Measurements from ENCODE around the gene PIEZO2. TPM values are rescaled to one million over a fixed set of nuclear protein-coding genes. Genes with fewer than 3 reads are reported as not detected.

The PIEZO2 gene
- total RNA-seq, 3 donors from 2014 or later (not counting 1 experiment from before 2014, with no cell fraction given), result not detected

DNA sequence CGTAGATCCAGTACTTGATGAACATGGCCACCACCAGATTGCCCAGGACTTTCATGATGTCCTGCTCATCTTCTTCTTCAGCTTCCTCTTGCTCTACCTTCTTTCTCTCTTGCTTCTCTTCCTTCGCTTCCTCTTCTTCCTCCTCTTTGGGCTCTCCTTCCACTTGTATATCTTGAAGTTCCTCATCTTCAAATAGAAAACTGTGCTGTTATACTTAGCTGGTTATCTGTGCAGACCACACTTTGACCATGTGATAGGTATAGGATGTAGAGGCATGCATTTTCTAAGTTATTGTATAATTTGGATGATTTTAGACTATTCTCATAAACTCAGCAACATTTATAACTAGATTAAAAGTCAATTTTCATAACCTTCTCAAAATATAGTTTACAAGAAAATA is 360.2 kb downstream of the PIEZO2 start:
- intact Hi-C loops (cut with micrococcal nuclease), result no loop called here
- 83% methylated on average over 2 of the region's 2 CpGs for WGBS (ENCODE audit: insufficient coverage)
- TF ChIP-seq, protein P1, sequence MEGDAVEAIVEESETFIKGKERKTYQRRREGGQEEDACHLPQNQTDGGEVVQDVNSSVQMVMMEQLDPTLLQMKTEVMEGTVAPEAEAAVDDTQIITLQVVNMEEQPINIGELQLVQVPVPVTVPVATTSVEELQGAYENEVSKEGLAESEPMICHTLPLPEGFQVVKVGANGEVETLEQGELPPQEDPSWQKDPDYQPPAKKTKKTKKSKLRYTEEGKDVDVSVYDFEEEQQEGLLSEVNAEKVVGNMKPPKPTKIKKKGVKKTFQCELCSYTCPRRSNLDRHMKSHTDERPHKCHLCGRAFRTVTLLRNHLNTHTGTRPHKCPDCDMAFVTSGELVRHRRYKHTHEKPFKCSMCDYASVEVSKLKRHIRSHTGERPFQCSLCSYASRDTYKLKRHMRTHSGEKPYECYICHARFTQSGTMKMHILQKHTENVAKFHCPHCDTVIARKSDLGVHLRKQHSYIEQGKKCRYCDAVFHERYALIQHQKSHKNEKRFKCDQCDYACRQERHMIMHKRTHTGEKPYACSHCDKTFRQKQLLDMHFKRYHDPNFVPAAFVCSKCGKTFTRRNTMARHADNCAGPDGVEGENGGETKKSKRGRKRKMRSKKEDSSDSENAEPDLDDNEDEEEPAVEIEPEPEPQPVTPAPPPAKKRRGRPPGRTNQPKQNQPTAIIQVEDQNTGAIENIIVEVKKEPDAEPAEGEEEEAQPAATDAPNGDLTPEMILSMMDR (IDR thresholded peaks at IDR 0.05), result no peak
- H3K27ac Mint-ChIP-seq, result no peak overlapping the region
- H3K27ac ChIP-seq (ENCODE audit: low read length), result no peak overlapping the region
- H3K27me3 ChIP-seq (ENCODE audit: control insufficient read depth, insufficient read depth, low read length), result no peaks in the 10 kb centered on the region
- no peaks in the 10 kb centered on the region for H3K36me3 ChIP-seq (ENCODE audit: control insufficient read depth, insufficient read depth, low read length)
- H3K4me1 ChIP-seq (ENCODE audit: control insufficient read depth, insufficient read depth, low read length), result peaks cover 3% of the 10 kb centered on the region
- no peak for DNase-seq
- peaks cover 16 to 30% of the 10 kb centered on the region in 2 donors for H3K27me3 Mint-ChIP-seq (ENCODE audit: low read depth in 2 of 2)
- peaks cover 0 to 4% of the 10 kb centered on the region in 2 donors for H3K4me1 Mint-ChIP-seq
- no peaks in the 10 kb centered on the region for H3K36me3 Mint-ChIP-seq
- no peak overlapping the region for H3K4me3 Mint-ChIP-seq
- no peak for ATAC-seq
- H3K9me3 ChIP-seq (ENCODE audit: control insufficient read depth, insufficient read depth, low read length), result no peaks in the 10 kb centered on the region
- no peaks in the 10 kb centered on the region for H3K9me3 Mint-ChIP-seq
- no peak overlapping the region for H3K4me3 ChIP-seq (ENCODE audit: low read length)

DNA sequence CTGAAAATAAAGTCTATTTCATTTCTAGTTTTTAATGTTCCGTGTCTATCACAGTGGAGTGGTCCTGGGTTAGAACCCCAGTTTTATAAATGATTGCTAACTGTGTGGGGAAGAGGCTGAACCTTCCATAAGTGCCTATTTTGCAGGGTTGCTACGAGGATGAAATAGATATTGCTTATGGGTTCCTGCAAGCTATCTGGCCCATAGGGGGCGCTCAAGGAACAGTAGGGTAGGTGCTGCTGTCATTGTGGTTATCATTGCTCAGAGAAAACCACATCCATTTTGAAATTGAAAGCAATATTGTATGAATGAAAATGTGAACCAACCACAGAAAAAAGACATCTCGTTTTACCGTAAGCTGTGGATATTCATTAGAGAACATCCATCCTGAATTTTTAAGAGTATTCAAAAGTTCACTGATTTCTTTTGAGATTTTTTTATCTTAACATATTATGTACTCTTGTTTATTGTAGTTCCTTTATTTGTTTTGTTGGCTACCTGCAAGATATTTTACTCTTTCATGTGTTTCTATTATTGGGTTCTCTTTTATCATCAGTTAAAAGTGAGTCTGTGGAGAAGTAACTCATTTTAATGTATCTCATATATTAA is 362.0 kb downstream of the PIEZO2 start:
- H3K4me1 Mint-ChIP-seq, result peaks cover 0 to 4% of the 10 kb centered on the region in 2 donors
- Histone ChIP-seq H3K4me3 (ENCODE audit: low read length) (no peak overlapping the region), H3K36me3 (ENCODE audit: control insufficient read depth, insufficient read depth, low read length) (no peaks in the 10 kb centered on the region), H3K27me3 (ENCODE audit: control insufficient read depth, insufficient read depth, low read length) (no peaks in the 10 kb centered on the region), H3K27ac (ENCODE audit: low read length) (no peak overlapping the region), H3K4me1 (ENCODE audit: control insufficient read depth, insufficient read depth, low read length) (peaks cover 3% of the 10 kb centered on the region), H3K9me3 (ENCODE audit: control insufficient read depth, insufficient read depth, low read length) (no peaks in the 10 kb centered on the region)
- TF ChIP-seq, protein P1 (IDR thresholded peaks at IDR 0.05), result peak; percentile 76
- peak; percentile 73 to 86 for DNase-seq
- peaks cover 23 to 34% of the 10 kb centered on the region in 2 donors for H3K27me3 Mint-ChIP-seq (ENCODE audit: low read depth in 2 of 2)
- no peaks in the 10 kb centered on the region for H3K9me3 Mint-ChIP-seq
- intact Hi-C loops (cut with micrococcal nuclease), result no loop called here
- 9% methylated on average over 3 of the region's 5 CpGs for WGBS (ENCODE audit: insufficient coverage)
- H3K36me3 Mint-ChIP-seq, result no peaks in the 10 kb centered on the region
- H3K27ac Mint-ChIP-seq, result no peak overlapping the region
- peak; percentile 93 to 99 (median 95) for ATAC-seq
- no peak overlapping the region for H3K4me3 Mint-ChIP-seq

DNA sequence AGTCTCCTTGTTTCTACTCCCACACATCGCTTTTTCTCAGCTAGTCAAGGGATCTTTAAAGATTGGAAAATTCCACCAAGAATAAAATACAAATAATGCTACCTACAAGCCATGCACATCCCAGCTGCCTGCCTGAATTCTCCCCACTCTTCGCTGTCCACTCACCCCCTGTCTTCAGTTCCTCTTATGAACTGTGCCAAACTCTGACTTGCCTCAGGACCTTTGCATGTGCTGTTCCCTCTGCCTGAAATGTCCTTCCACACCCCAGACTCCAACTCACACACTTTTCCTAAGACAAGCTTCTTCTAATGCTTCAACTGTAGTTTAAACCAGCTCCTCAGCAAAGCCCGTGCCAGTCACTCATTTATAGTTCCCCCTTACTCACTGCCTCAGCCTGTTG is 363.6 kb downstream of the PIEZO2 start:
- Mint-ChIP-seq H3K4me3 (no peak overlapping the region), H3K36me3 (no peaks in the 10 kb centered on the region), H3K9me3 (no peaks in the 10 kb centered on the region), H3K27ac (peak overlapping the region in 1 of 2 donors; percentile 3), H3K27me3 (ENCODE audit: low read depth in 2 of 2) (peaks cover 23 to 26% of the 10 kb centered on the region in 2 donors), H3K4me1 (peaks cover 0 to 4% of the 10 kb centered on the region in 2 donors)
- Histone ChIP-seq H3K9me3 (ENCODE audit: control insufficient read depth, insufficient read depth, low read length) (no peaks in the 10 kb centered on the region), H3K27me3 (ENCODE audit: control insufficient read depth, insufficient read depth, low read length) (no peaks in the 10 kb centered on the region), H3K36me3 (ENCODE audit: control insufficient read depth, insufficient read depth, low read length) (no peaks in the 10 kb centered on the region), H3K27ac (ENCODE audit: low read length) (no peak overlapping the region), H3K4me3 (ENCODE audit: low read length) (no peak overlapping the region), H3K4me1 (ENCODE audit: control insufficient read depth, insufficient read depth, low read length) (no peaks in the 10 kb centered on the region)
- TF ChIP-seq, protein P1 (IDR thresholded peaks at IDR 0.05), result no peak
- intact Hi-C loops (cut with micrococcal nuclease), result no loop called here
- DNase-seq (no peak), ATAC-seq (no peak)
- 63% methylated on average over 3 of the region's 3 CpGs for WGBS (ENCODE audit: insufficient coverage)
